GM12875 (cell line): ENCODE results near the gene TBC1D22A.

Experiments
- H3K4me3 ChIP-seq: one replicate; pipeline ENCODE4 v1.5.1; 2011; ENCODE audit warnings: low read depth, low read length, control low read depth
- CTCF ChIP-seq: IDR thresholded peaks from 2 replicates; pipeline ENCODE4 v1.5.1; 2011; ENCODE audit warnings: low read depth, mild to moderate bottlenecking, control low read depth, inconsistent platforms, low read length, moderate library complexity, borderline replicate concordance; ENCODE audit not compliant: insufficient read depth

Gene TBC1D22A

GRCh38 chr22:46970411-46971098, 208.1 kb downstream of the TBC1D22A start:
- no peak for TF ChIP-seq CTCF
- no peak overlapping the region for H3K4me3 ChIP-seq

GRCh38 chr22:46971099-46971763, 208.8 kb downstream of the TBC1D22A start:
- no peak overlapping the region for H3K4me3 ChIP-seq
- TF ChIP-seq CTCF = no peak

- TF ChIP-seq CTCF = no peak
- no peak overlapping the region for H3K4me3 ChIP-seq
These were observed 209.3 kb downstream of the TBC1D22A start for GRCh38 chr22:46971764-46972125.

- TF ChIP-seq CTCF = no peak
- H3K4me3 ChIP-seq = no peak overlapping the region
These were observed 209.8 kb downstream of the TBC1D22A start for GRCh38 chr22:46972256-46972655.

- no peak for TF ChIP-seq CTCF
- H3K4me3 ChIP-seq = no peak overlapping the region
These were observed 210.7 kb downstream of the TBC1D22A start for GRCh38 chr22:46972901-46973831.

GRCh38 chr22:46974077-46974476, 211.6 kb downstream of the TBC1D22A start:
- no peak for TF ChIP-seq CTCF

More at GRCh38 chr22:46974077-46974476, 211.6 kb downstream of the TBC1D22A start:
- no peak overlapping the region for H3K4me3 ChIP-seq
